GM18907 (cell line): ENCODE data around the gene KRT82.
"Not testable (repeated sequence)": the region's sequence is repeated elsewhere in the genome, so short reads cannot be mapped to it uniquely, and the experiment has no call there.

Experiments used
- ATAC-seq: cut with Tn5 transposase; IDR thresholded peaks from one replicate; pipeline ENCODE4 v1.9.1; 2021; ENCODE audit warnings: mild to moderate bottlenecking, moderate library complexity; ENCODE audit not compliant: unreplicated experiment

KRT82 gene

GRCh38 chr12:52405922-52406385 lies at the start of gene KRT82:
Gene KRT82, minus strand, starts transcription at chr12:52406335. Its CDS starts 58 bp downstream, at chr12:52406277.
- ATAC-seq = no peak

- ATAC-seq = no peak
These were observed 49.7 kb upstream of the KRT82 start for GRCh38 chr12:52455821-52456220.

GRCh38 chr12:52454411-52455201 lies 48.5 kb upstream of the KRT82 start:
- no peak for ATAC-seq

- no peak for ATAC-seq
These were observed 46.0 kb upstream of the KRT82 start, which contains the start of gene KRT6B for GRCh38 chr12:52452101-52452500. Gene KRT6B, minus strand, starts transcription at chr12:52452146. Its CDS starts 68 bp downstream, at chr12:52452078.

- ATAC-seq = no peak
These were observed 42.1 kb upstream of the KRT82 start for GRCh38 chr12:52448228-52448627.

GRCh38 chr12:52447196-52447595 lies 41.1 kb upstream of the KRT82 start:
- not testable (repeated sequence) for ATAC-seq

GRCh38 chr12:52446367-52447045 lies 40.4 kb upstream of the KRT82 start:
- no peak for ATAC-seq

GRCh38 chr12:52445876-52446275 lies 39.7 kb upstream of the KRT82 start:
- no peak for ATAC-seq

GRCh38 chr12:52444647-52445595 lies 38.8 kb upstream of the KRT82 start:
- ATAC-seq = no peak

GRCh38 chr12:52443966-52444365 lies 37.8 kb upstream of the KRT82 start:
- no peak for ATAC-seq

- ATAC-seq = no peak
These were observed 36.5 kb upstream of the KRT82 start for GRCh38 chr12:52442600-52443061.

GRCh38 chr12:52441320-52441911 lies 35.3 kb upstream of the KRT82 start:
- no peak for ATAC-seq

- ATAC-seq = no peak
These were observed 34.7 kb upstream of the KRT82 start for GRCh38 chr12:52440821-52441319.

GRCh38 chr12:52439845-52440244 lies 33.7 kb upstream of the KRT82 start:
- ATAC-seq = no peak

- no peak for ATAC-seq
These were observed 33.3 kb upstream of the KRT82 start for GRCh38 chr12:52439420-52439819.

GRCh38 chr12:52438305-52439301 lies 32.5 kb upstream of the KRT82 start:
- ATAC-seq = no peak

- no peak for ATAC-seq
These were observed 31.4 kb upstream of the KRT82 start for GRCh38 chr12:52437508-52437907.

- no peak for ATAC-seq
These were observed 30.8 kb upstream of the KRT82 start for GRCh38 chr12:52436828-52437474.
